Lower leg skin (tissue), 3 donors: ENCODE measurements around the gene MYPN.

Experiments
- CTCF ChIP-seq, 3 donors: fragments of 450-650 bp; IDR thresholded peaks; one replicate each; pipeline ENCODE4 v1.5.1; 2016; ENCODE audit warnings: antibody characterized with exemption in 3 of 3, mild to moderate bottlenecking in 3 of 3, moderate library complexity in 2 of 3
- POLR2A ChIP-seq, 2 donors: fragments of 450-650 bp; IDR thresholded peaks; one replicate each; pipeline ENCODE4 v1.6.1; 2016 to 2017; ENCODE audit warnings: antibody characterized with exemption in 2 of 2, mild to moderate bottlenecking in 1 of 2, moderate library complexity in 1 of 2

GRCh38 chr10:68251151-68251550 is 141.9 kb downstream of the MYPN start:
- TF ChIP-seq CTCF (IDR thresholded peaks at IDR 0.05) (no peak), POLR2A (IDR thresholded peaks at IDR 0.05) (no peak)
